Activated CD4-positive, alpha-beta T cell treated with anti-CD3 and anti-CD28 coated beads, Interleukin-2, amount 50 U/mL, for 4 hours (primary cell): Measurements from ENCODE around the gene CENPX.
A peak's percentile ranks its signal among the peaks of the same experiment; 100 is the strongest.

Experiments used
- DNase-seq, 2 experiments: peaks; one replicate each; pipeline ENCODE4 v3.0.0-alpha.2; 2020

CENPX gene

GRCh38 chr17:82055023-82055964 lies 32.6 kb upstream of the CENPX start:
- no peak for DNase-seq

GRCh38 chr17:82054351-82055022 lies 31.8 kb upstream of the CENPX start:
- DNase-seq = no peak

GRCh38 chr17:82053556-82054263 lies 31.0 kb upstream of the CENPX start:
- no peak for DNase-seq

GRCh38 chr17:82053130-82053529 lies 30.5 kb upstream of the CENPX start:
- no peak for DNase-seq

GRCh38 chr17:82052638-82053059 lies 30.0 kb upstream of the CENPX start:
- DNase-seq = no peak

GRCh38 chr17:82051776-82052637 lies 29.3 kb upstream of the CENPX start, which contains the start of the genes GPS1 and RFNG:
Gene GPS1 (plus strand): TSS chr17:82051898. CDS start chr17:82051932, 34 bp downstream.
Gene RFNG (minus strand): TSS chr17:82051811. CDS start chr17:82051766, 45 bp downstream.
- DNase-seq = peak; percentile 74 to 76

GRCh38 chr17:82050761-82051641 lies 28.3 kb upstream of the CENPX start:
- no peak for DNase-seq

GRCh38 chr17:82050152-82050760 lies 27.6 kb upstream of the CENPX start:
- no peak for DNase-seq

GRCh38 chr17:82049521-82049971 lies 26.9 kb upstream of the CENPX start:
- DNase-seq = no peak

- no peak for DNase-seq
Measured at GRCh38 chr17:82049106-82049505, 26.4 kb upstream of the CENPX start.

- no peak for DNase-seq
Measured at GRCh38 chr17:82048571-82048971, 25.9 kb upstream of the CENPX start.

GRCh38 chr17:82047914-82048570 lies 25.4 kb upstream of the CENPX start:
- DNase-seq = no peak

GRCh38 chr17:82047379-82047778 lies 24.7 kb upstream of the CENPX start:
- no peak for DNase-seq

- no peak for DNase-seq
Measured at GRCh38 chr17:82046903-82047302, 24.2 kb upstream of the CENPX start.

- DNase-seq = no peak
Measured at GRCh38 chr17:82045936-82046484, 23.3 kb upstream of the CENPX start.

- no peak for DNase-seq
Measured at GRCh38 chr17:82043507-82043906, 20.8 kb upstream of the CENPX start.

- DNase-seq = no peak
Measured at GRCh38 chr17:82042649-82043048, 20.0 kb upstream of the CENPX start.

GRCh38 chr17:82041144-82041814 lies 18.6 kb upstream of the CENPX start:
- DNase-seq = no peak

- no peak for DNase-seq
Measured at GRCh38 chr17:82039695-82040299, 17.1 kb upstream of the CENPX start.
